HepG2 (cell line): Measurements from ENCODE around the gene HK2. TPM values are rescaled to one million over a fixed set of nuclear protein-coding genes. Genes with fewer than 3 reads are reported as not detected.

Experiments used
- ATF7-NPFF ChIP-seq: sonication (generic); formaldehyde crosslinking; IDR thresholded peaks from 2 replicates; pipeline ENCODE4 v1.8.1; 2023; ENCODE audit warnings: mild to moderate bottlenecking, low read depth, missing genetic modification reagents, moderate library complexity
- HOXD1 ChIP-seq: sonication (generic); formaldehyde crosslinking; IDR thresholded peaks from 2 replicates; pipeline ENCODE4 v1.5.0; 2020; ENCODE audit warnings: missing genetic modification reagents
- JARID2 ChIP-seq: sonication (generic); formaldehyde crosslinking; IDR thresholded peaks from 2 replicates; pipeline ENCODE4 v1.8.1; 2023; ENCODE audit warnings: missing genetic modification reagents, inconsistent platforms; ENCODE audit not compliant: insufficient replicate concordance
- KDM5A ChIP-seq: fragments of 200-600 bp; sonication (generic); IDR thresholded peaks from 2 replicates; pipeline ENCODE4 v1.7.0; 2018; ENCODE audit warnings: antibody characterized with exemption, mild to moderate bottlenecking, low read length, borderline replicate concordance
- MAFG ChIP-seq: sonication (generic); formaldehyde crosslinking; IDR thresholded peaks from 2 replicates; pipeline ENCODE4 v1.5.1; 2020; ENCODE audit warnings: mild to moderate bottlenecking, missing genetic modification reagents
- NR3C1 ChIP-seq: sonication (generic); formaldehyde crosslinking; IDR thresholded peaks from 2 replicates; pipeline ENCODE4 v1.4.0; 2020; ENCODE audit warnings: missing genetic modification reagents
- PAF1 ChIP-seq: IDR thresholded peaks from 2 replicates; pipeline ENCODE4 v1.6.1; 2016; ENCODE audit warnings: missing genetic modification reagents, missing compliant biosample characterization
- RBM22 ChIP-seq: fragments of 200-400 bp; formaldehyde crosslinking; optimal IDR thresholded peaks from 2 replicates; pipeline ENCODE3; 2017; ENCODE audit warnings: mild to moderate bottlenecking, low read length, moderate library complexity
- SMAD3 ChIP-seq: sonication (generic); formaldehyde crosslinking; IDR thresholded peaks from 2 replicates; pipeline ENCODE4 v1.4.0; 2020; ENCODE audit warnings: missing genetic modification reagents
- THYN1 ChIP-seq: sonication (generic); formaldehyde crosslinking; IDR thresholded peaks from 2 replicates; pipeline ENCODE4 v1.8.1; 2023; ENCODE audit warnings: low read depth, mild to moderate bottlenecking, moderate library complexity, missing genetic modification reagents, borderline replicate concordance
- ZBTB38 ChIP-seq: sonication (generic); formaldehyde crosslinking; IDR thresholded peaks from 2 replicates; pipeline ENCODE4 v1.5.1; 2020; ENCODE audit warnings: mild to moderate bottlenecking, missing genetic modification reagents
- ZNF282 ChIP-seq: fragments of 450-650 bp; IDR thresholded peaks from 2 replicates; pipeline ENCODE4 v1.6.1; 2018; ENCODE audit not compliant: partially characterized antibody
- ZNF577 ChIP-seq: sonication (generic); formaldehyde crosslinking; IDR thresholded peaks from 2 replicates; pipeline ENCODE4 v1.4.0; 2020; ENCODE audit warnings: mild to moderate bottlenecking, low read depth, missing genetic modification reagents, borderline replicate concordance
- ZNF746 ChIP-seq: sonication (generic); formaldehyde crosslinking; IDR thresholded peaks from 2 replicates; pipeline ENCODE4 v1.8.0; 2022; ENCODE audit warnings: mild to moderate bottlenecking, missing genetic modification reagents
- ZNF777 ChIP-seq: sonication (generic); formaldehyde crosslinking; IDR thresholded peaks from 2 replicates; pipeline ENCODE4 v1.4.0; 2020; ENCODE audit warnings: missing genetic modification reagents
- ZNF792 ChIP-seq: IDR thresholded peaks from 2 replicates; pipeline ENCODE4 v1.6.1; 2016
- polyA plus RNA-seq, 8 experiments: library from polyadenylated mRNA; depleted of rRNA in 3 of 8; stranded (reverse) in 7 of 8; unstranded in 1 of 8; fragments of >200 nt; fragmentation: Illumina TruSeq in 4 of 8; extraction: Trizol in 4 of 8; gene quantifications; 2 replicates each; pipeline versions ENCODE4 v1.2.1 to v1.2.3, GENCODE V29; 2011 to 2016; ENCODE audit warnings: low read depth in 4 of 8, missing spikeins in 1 of 8, mixed read lengths in 1 of 8; ENCODE audit not compliant: insufficient read depth in 1 of 8
- total RNA-seq, 5 experiments: library from RNA; depleted of rRNA; stranded (reverse); fragments of >200 nt; fragmentation: Illumina TruSeq; extraction: Trizol; gene quantifications; 2 replicates each; pipeline ENCODE4 v1.2.3, GENCODE V29; 2016; ENCODE audit warnings: low read depth in 1 of 5
- TF ChIP-seq, protein P1 (sequence below): sonication (generic); formaldehyde crosslinking; IDR thresholded peaks from 2 replicates; pipeline ENCODE4 v1.5.0; 2020; ENCODE audit warnings: missing genetic modification reagents
- TF ChIP-seq, protein P2 (sequence below): sonication (generic); formaldehyde crosslinking; IDR thresholded peaks from 2 replicates; pipeline ENCODE4; 2020; ENCODE audit warnings: missing genetic modification reagents, mild to moderate bottlenecking, borderline replicate concordance
- TF ChIP-seq, protein P3 (sequence below): sonication (generic); formaldehyde crosslinking; IDR thresholded peaks from 2 replicates; pipeline ENCODE4 v1.4.0; 2020; ENCODE audit warnings: missing genetic modification reagents, borderline replicate concordance
- TF ChIP-seq, protein P4 (sequence below): sonication (generic); formaldehyde crosslinking; IDR thresholded peaks from 2 replicates; pipeline ENCODE4 v1.5.0; 2020; ENCODE audit warnings: mild to moderate bottlenecking, missing genetic modification reagents
- TF ChIP-seq, protein P5 (sequence below): sonication (generic); formaldehyde crosslinking; IDR thresholded peaks from 2 replicates; pipeline ENCODE4 v1.4.0; 2020; ENCODE audit warnings: missing genetic modification reagents, borderline replicate concordance

Gene HK2
- total and polyA plus RNA-seq, 2 of the 13 experiments (the other 11 are each of a cell fraction or from before 2014, with no cell fraction given) = 13.2 to 101 TPM

DNA sequence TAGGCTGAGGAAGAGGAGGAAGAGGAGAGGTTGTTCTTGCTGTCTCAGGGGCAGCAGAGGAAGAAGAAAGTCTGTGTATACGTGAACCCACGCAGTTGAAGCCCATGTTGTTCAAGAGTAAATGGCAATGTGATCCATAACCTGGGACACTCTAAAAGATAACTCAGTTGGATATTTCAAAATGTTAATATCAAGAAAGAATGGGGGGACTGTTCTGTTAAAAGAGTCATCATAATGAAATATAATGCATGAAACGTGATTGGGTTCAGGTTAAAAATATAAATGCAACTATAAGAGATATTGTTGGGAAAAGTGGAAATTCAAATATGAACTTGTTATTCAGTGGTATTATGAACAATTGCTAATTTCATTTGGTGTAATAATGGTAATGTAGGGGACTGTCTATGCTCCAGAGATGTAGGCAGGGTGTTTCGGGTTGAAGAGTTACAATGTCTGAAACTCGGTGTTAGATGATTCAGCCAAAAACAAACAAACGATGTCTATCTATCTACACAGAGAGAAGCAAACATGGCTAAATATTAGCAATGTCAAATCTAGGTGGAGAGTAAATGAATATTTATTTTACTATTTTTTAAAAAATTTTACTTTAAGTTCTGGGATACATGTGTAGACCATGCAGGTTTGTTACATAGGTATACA lies 103.4 kb downstream of the HK2 start (continued):
- TF ChIP-seq KDM5A (no peak), NR3C1 (CRISPR knock-in tag) (no peak), ZNF777 (CRISPR knock-in tag) (no peak), RBM22 (no peak), JARID2 (no peak), ATF7-NPFF (CRISPR knock-in tag) (no peak), ZNF792 (CRISPR knock-in tag) (no peak), PAF1 (CRISPR knock-in tag) (no peak), ZBTB38 (CRISPR knock-in tag) (no peak), ZNF577 (CRISPR knock-in tag) (no peak), SMAD3 (CRISPR knock-in tag) (no peak), ZNF282 (no peak), MAFG (no peak), HOXD1 (CRISPR knock-in tag) (no peak), THYN1 (no peak), ZNF746 (no peak)
- TF ChIP-seq, protein P1, sequence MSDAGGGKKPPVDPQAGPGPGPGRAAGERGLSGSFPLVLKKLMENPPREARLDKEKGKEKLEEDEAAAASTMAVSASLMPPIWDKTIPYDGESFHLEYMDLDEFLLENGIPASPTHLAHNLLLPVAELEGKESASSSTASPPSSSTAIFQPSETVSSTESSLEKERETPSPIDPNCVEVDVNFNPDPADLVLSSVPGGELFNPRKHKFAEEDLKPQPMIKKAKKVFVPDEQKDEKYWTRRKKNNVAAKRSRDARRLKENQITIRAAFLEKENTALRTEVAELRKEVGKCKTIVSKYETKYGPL = no peak
- TF ChIP-seq, protein P2, sequence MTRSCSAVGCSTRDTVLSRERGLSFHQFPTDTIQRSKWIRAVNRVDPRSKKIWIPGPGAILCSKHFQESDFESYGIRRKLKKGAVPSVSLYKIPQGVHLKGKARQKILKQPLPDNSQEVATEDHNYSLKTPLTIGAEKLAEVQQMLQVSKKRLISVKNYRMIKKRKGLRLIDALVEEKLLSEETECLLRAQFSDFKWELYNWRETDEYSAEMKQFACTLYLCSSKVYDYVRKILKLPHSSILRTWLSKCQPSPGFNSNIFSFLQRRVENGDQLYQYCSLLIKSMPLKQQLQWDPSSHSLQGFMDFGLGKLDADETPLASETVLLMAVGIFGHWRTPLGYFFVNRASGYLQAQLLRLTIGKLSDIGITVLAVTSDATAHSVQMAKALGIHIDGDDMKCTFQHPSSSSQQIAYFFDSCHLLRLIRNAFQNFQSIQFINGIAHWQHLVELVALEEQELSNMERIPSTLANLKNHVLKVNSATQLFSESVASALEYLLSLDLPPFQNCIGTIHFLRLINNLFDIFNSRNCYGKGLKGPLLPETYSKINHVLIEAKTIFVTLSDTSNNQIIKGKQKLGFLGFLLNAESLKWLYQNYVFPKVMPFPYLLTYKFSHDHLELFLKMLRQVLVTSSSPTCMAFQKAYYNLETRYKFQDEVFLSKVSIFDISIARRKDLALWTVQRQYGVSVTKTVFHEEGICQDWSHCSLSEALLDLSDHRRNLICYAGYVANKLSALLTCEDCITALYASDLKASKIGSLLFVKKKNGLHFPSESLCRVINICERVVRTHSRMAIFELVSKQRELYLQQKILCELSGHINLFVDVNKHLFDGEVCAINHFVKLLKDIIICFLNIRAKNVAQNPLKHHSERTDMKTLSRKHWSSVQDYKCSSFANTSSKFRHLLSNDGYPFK (CRISPR knock-in tag) = no peak
- TF ChIP-seq, protein P3, sequence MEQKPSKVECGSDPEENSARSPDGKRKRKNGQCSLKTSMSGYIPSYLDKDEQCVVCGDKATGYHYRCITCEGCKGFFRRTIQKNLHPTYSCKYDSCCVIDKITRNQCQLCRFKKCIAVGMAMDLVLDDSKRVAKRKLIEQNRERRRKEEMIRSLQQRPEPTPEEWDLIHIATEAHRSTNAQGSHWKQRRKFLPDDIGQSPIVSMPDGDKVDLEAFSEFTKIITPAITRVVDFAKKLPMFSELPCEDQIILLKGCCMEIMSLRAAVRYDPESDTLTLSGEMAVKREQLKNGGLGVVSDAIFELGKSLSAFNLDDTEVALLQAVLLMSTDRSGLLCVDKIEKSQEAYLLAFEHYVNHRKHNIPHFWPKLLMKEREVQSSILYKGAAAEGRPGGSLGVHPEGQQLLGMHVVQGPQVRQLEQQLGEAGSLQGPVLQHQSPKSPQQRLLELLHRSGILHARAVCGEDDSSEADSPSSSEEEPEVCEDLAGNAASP (CRISPR knock-in tag) = no peak
- TF ChIP-seq, protein P4, sequence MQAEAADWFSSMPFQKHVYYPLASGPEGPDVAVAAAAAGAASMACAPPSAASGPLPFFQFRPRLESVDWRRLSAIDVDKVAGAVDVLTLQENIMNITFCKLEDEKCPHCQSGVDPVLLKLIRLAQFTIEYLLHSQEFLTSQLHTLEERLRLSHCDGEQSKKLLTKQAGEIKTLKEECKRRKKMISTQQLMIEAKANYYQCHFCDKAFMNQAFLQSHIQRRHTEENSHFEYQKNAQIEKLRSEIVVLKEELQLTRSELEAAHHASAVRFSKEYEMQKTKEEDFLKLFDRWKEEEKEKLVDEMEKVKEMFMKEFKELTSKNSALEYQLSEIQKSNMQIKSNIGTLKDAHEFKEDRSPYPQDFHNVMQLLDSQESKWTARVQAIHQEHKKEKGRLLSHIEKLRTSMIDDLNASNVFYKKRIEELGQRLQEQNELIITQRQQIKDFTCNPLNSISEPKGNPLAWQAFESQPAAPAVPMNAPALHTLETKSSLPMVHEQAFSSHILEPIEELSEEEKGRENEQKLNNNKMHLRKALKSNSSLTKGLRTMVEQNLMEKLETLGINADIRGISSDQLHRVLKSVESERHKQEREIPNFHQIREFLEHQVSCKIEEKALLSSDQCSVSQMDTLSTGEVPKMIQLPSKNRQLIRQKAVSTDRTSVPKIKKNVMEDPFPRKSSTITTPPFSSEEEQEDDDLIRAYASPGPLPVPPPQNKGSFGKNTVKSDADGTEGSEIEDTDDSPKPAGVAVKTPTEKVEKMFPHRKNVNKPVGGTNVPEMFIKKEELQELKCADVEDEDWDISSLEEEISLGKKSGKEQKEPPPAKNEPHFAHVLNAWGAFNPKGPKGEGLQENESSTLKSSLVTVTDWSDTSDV (CRISPR knock-in tag) = no peak
- TF ChIP-seq, protein P5, sequence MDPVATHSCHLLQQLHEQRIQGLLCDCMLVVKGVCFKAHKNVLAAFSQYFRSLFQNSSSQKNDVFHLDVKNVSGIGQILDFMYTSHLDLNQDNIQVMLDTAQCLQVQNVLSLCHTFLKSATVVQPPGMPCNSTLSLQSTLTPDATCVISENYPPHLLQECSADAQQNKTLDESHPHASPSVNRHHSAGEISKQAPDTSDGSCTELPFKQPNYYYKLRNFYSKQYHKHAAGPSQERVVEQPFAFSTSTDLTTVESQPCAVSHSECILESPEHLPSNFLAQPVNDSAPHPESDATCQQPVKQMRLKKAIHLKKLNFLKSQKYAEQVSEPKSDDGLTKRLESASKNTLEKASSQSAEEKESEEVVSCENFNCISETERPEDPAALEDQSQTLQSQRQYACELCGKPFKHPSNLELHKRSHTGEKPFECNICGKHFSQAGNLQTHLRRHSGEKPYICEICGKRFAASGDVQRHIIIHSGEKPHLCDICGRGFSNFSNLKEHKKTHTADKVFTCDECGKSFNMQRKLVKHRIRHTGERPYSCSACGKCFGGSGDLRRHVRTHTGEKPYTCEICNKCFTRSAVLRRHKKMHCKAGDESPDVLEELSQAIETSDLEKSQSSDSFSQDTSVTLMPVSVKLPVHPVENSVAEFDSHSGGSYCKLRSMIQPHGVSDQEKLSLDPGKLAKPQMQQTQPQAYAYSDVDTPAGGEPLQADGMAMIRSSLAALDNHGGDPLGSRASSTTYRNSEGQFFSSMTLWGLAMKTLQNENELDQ (CRISPR knock-in tag) = no peak
